GM12878 (cell line): ENCODE measurements around the gene FIBCD1. TPM values are rescaled to one million over a fixed set of nuclear protein-coding genes. Genes with fewer than 3 reads are reported as not detected.

ENCODE experiments used
- ATAC-seq: fragments of 200-7000 bp; cut with Tn5 transposase; 3 replicates; pipeline ENCODE4 v1.9.1; 2020; ENCODE audit warnings: mild to moderate bottlenecking, moderate library complexity
- BruUV-seq: library from RNA; stranded (reverse); fragments of 400-500 nt; replicated peaks from 2 replicates; lab custom pipeline; 2021; lab: Mats Ljungman, UMichigan
- CTCF ChIA-PET: fragments of 300-600 bp; sonication (Branson Sonifier 250); formaldehyde crosslinking; extraction: SDS; loops from one replicate; lab custom pipeline; 2021; ENCODE audit warnings: inconsistent platforms; lab: Yijun Ruan, JAX
- POLR2A ChIA-PET: fragments of 350-600 bp; formaldehyde crosslinking; extraction: SDS; loops from one replicate; lab custom pipeline; 2021; ENCODE audit warnings: inconsistent platforms; lab: Charles Lee
- RAD21 ChIA-PET: fragments of 300-600 bp; sonication (Branson Sonifier 250); formaldehyde crosslinking; loops from one replicate; lab custom pipeline; 2023; ENCODE audit warnings: antibody characterized with exemption; ENCODE audit not compliant: unreplicated experiment; lab: Charles Lee
- SMC1A ChIA-PET: fragments of 300-600 bp; sonication (Branson Sonifier 250); formaldehyde crosslinking; loops from one replicate; lab custom pipeline; 2023; ENCODE audit not compliant: unreplicated experiment, uncharacterized antibody; lab: Charles Lee
- DNase-seq: peaks from one replicate; pipeline ENCODE4 v3.0.0-alpha.2; 2011; ENCODE audit warnings: low read depth, low spot score
- FAIRE-seq: peaks from 3 replicates; lab custom pipeline; 2011; peaks lifted over from hg19 to GRCh38; lab: Jason Lieb, UNC
- H2AFZ ChIP-seq: 2 replicates; pipeline ENCODE4 v1.6.0; 2011; ENCODE audit warnings: low read depth, low read length, control low read depth; ENCODE audit not compliant: control insufficient read depth
- H3K27ac ChIP-seq: 2 replicates; pipeline ENCODE4 v1.5.1; 2011; ENCODE audit warnings: control low read depth; ENCODE audit not compliant: control insufficient read depth, insufficient read depth
- H3K27me3 ChIP-seq, 2 experiments: replicated peaks in 1 of 2; 2 replicates each; pipeline versions ENCODE4 v1.6.0 to v1.6.1; 2011; ENCODE audit warnings: low read length in 1 of 2; ENCODE audit not compliant: control insufficient read depth in 2 of 2, insufficient read depth in 2 of 2
- H3K36me3 ChIP-seq, 2 experiments: 2 replicates each; pipeline ENCODE4 v1.5.1; 2011; ENCODE audit warnings: low read length in 1 of 2; ENCODE audit not compliant: control insufficient read depth in 2 of 2, insufficient read depth in 2 of 2
- H3K4me1 ChIP-seq: 2 replicates; pipeline ENCODE4 v1.6.1; 2011; ENCODE audit warnings: mild to moderate bottlenecking, low read length, moderate library complexity, mixed read lengths; ENCODE audit not compliant: control insufficient read depth, insufficient read depth
- H3K4me2 ChIP-seq: 2 replicates; pipeline ENCODE4 v1.6.0; 2011; ENCODE audit warnings: control low read depth; ENCODE audit not compliant: control insufficient read depth, insufficient read depth
- H3K4me3 ChIP-seq: fragments of 200-600 bp; sonication (generic); 2 replicates; pipeline ENCODE4 v1.5.1; 2016
- H3K79me2 ChIP-seq: 2 replicates; pipeline ENCODE4 v1.6.0; 2011; ENCODE audit warnings: low read length; ENCODE audit not compliant: control insufficient read depth, insufficient read depth
- H3K9ac ChIP-seq: 2 replicates; pipeline ENCODE4 v1.8.0; 2011; ENCODE audit warnings: low read length, control low read depth, mixed read lengths; ENCODE audit not compliant: control insufficient read depth, insufficient read depth
- H3K9me3 ChIP-seq: replicated peaks from 3 replicates; pipeline ENCODE4 v1.5.1; 2011; ENCODE audit warnings: mild to moderate bottlenecking, low read length; ENCODE audit not compliant: control insufficient read depth, insufficient read depth
- H4K20me1 ChIP-seq: 2 replicates; pipeline ENCODE4 v1.6.0; 2011; ENCODE audit not compliant: control insufficient read depth, insufficient read depth
- ATF2 ChIP-seq: IDR thresholded peaks from 2 replicates; pipeline ENCODE4 v1.6.1; 2012; ENCODE audit warnings: low read length, inconsistent platforms
- CBX3 ChIP-seq: fragments of 200-600 bp; sonication (generic); IDR thresholded peaks from 2 replicates; pipeline ENCODE4 v1.6.1; 2016; ENCODE audit warnings: low read depth, borderline replicate concordance
- IKZF2 ChIP-seq, 2 experiments: fragments of 450-650 bp; IDR thresholded peaks; 2 replicates each; pipeline ENCODE4 v1.6.1; 2017; ENCODE audit warnings: mild to moderate bottlenecking in 2 of 2, moderate library complexity in 2 of 2
- MTA2 ChIP-seq: fragments of 450-650 bp; IDR thresholded peaks from 2 replicates; pipeline ENCODE4 v1.6.1; 2016; ENCODE audit warnings: low read depth, mild to moderate bottlenecking, moderate library complexity
- MXI1 ChIP-seq: fragments of 150-350 bp; IDR thresholded peaks from 2 replicates; pipeline ENCODE4 v1.6.1; 2011; ENCODE audit warnings: low read depth, mild to moderate bottlenecking, inconsistent platforms, low read length, improper control_type of control experiment
- NR2F1 ChIP-seq: fragments of 450-650 bp; conservative IDR thresholded peaks from 2 replicates; pipeline ENCODE4 v1.6.1; 2017; ENCODE audit warnings: mild to moderate bottlenecking
- PAX5 ChIP-seq: IDR thresholded peaks from 2 replicates; pipeline ENCODE4 v1.6.1; 2011; ENCODE audit warnings: low read depth, low read length, borderline replicate concordance
- PRDM15 ChIP-seq: fragments of 450-650 bp; formaldehyde crosslinking; IDR thresholded peaks from 2 replicates; pipeline ENCODE4 v1.4.0; 2020; ENCODE audit warnings: mild to moderate bottlenecking, moderate library complexity
- SIX5 ChIP-seq: IDR thresholded peaks from 2 replicates; pipeline ENCODE4 v1.6.1; 2011; ENCODE audit warnings: mild to moderate bottlenecking, low read depth, low read length, moderate library complexity; ENCODE audit not compliant: severe bottlenecking
- ZBED1 ChIP-seq: IDR thresholded peaks from 2 replicates; pipeline ENCODE4 v1.6.1; 2016; ENCODE audit warnings: borderline replicate concordance
- ZNF207 ChIP-seq: fragments of 450-650 bp; IDR thresholded peaks from 2 replicates; pipeline ENCODE4 v1.6.1; 2014; ENCODE audit warnings: antibody characterized with exemption, mild to moderate bottlenecking, borderline replicate concordance
- ZNF274 ChIP-seq: IDR thresholded peaks from one replicate; pipeline ENCODE4 v1.8.0; 2011; ENCODE audit not compliant: insufficient read length, insufficient read depth
- WGBS: methylation state at CpG from one replicate; pipeline ENCODE4 v1.1.6; 2016; ENCODE audit warnings: low lambda C conversion rate; ENCODE audit not compliant: insufficient replicate concordance, insufficient coverage; ENCODE audit errors: missing lambda C conversion rate; 5-methylcytosine and 5-hydroxymethylcytosine counted together
- in situ Hi-C: fragments of 300-500 bp; cut with MboI; formaldehyde crosslinking; loops from 9 replicates; pipeline ENCODE4 v1.14.3; 2018; ENCODE audit warnings: mixed read lengths
- intact Hi-C: fragments of 100-400 bp; cut with micrococcal nuclease; formaldehyde crosslinking; loops from one replicate; pipeline ENCODE4 v1.14.2; 2022; ENCODE audit not compliant: unreplicated experiment
- polyA plus RNA-seq, 11 experiments: library from polyadenylated mRNA; depleted of rRNA in 4 of 11; unstranded in 6 of 11; stranded (reverse) in 5 of 11; fragments of >200 nt; fragmentation: Nextera tagmentation in 4 of 11; fragmentation: Illumina TruSeq in 1 of 11; extraction: Ambion mirVana in 4 of 11; extraction: Trizol in 1 of 11; gene quantifications; 1 replicate in 1 of 11; 2 replicates in 10 of 11; pipeline versions ENCODE4 v1.2.1 to v1.2.3, GENCODE V29; 2011 to 2016; ENCODE audit warnings: inconsistent platforms in 2 of 11, missing spikeins in 2 of 11, low read depth in 1 of 11
- total RNA-seq, 4 experiments: library from RNA; depleted of rRNA in 3 of 4; stranded (reverse); fragments of >200 nt in 3 of 4; fragmentation: Illumina TruSeq in 1 of 4; extraction: Trizol in 1 of 4; gene quantifications; 2 replicates each; pipeline versions ENCODE4 v1.2.1 to v1.2.3, GENCODE V29; 2013 to 2021

The FIBCD1 gene
- total and polyA plus RNA-seq, 10 of the 15 experiments (the other 5 are each of a cell fraction or from before 2014, with no cell fraction given), result 0.04 to 0.95 (median 0.25) TPM; not detected in 6

GRCh38 chr9:130857864-130858738 is 80.9 kb downstream of the FIBCD1 start:
- CTCF ChIA-PET, result interaction anchor here (0.6 to 2.0 kb wide), 14 partner anchors 8 to 176 kb away, joined by 3 to 11 read pairs (median 3); partner anchors contain the start of gene EXOSC2
- RAD21 ChIA-PET, result interaction anchor here (0.5 kb wide), 1 partner anchor 46 kb away, joined by 4 read pairs; no protein-coding TSS in a partner anchor
- TF ChIP-seq SIX5 (no peak), ATF2 (no peak), MTA2 (no peak), MXI1 (no peak), CBX3 (no peak), PRDM15 (CRISPR knock-in tag) (no peak), PAX5 (no peak), ZNF207 (no peak), ZNF274 (no peak), ZBED1 (no peak), NR2F1 (no peak), IKZF2 (IDR thresholded peaks at IDR 0.05) (no peak)
- TF ChIP-seq, all 136 proteins: peak for 0
- no peak for ATAC-seq
- Histone ChIP-seq H3K4me3 (no peak overlapping the region), H4K20me1 (no peaks in the 10 kb centered on the region), H3K79me2 (no peaks in the 10 kb centered on the region), H3K9ac (no peak overlapping the region), H3K4me2 (no peak overlapping the region), H3K36me3 (peaks cover 20 to 21% of the 10 kb centered on the region in 2 experiments; a peak in 3 of 4 replicates), H3K9me3 (no peaks in the 10 kb centered on the region), H3K27ac (no peak overlapping the region), H3K27me3 (no peaks in the 10 kb centered on the region), H2AFZ (no peak overlapping the region), H3K4me1 (no peaks in the 10 kb centered on the region)
- no peak for DNase-seq
- in situ Hi-C loops, result no loop called here
- no TSS peak for BruUV-seq
- ChIA-PET POLR2A (interaction anchor here (0.5 to 1.5 kb wide), 3 partner anchors 12 to 1050 kb away, joined by 4 to 9 read pairs (median 6); no protein-coding TSS in a partner anchor), SMC1A (interaction anchor here (1.0 to 2.2 kb wide), 4 partner anchors 12 to 143 kb away, joined by 3 to 8 read pairs (median 5); no protein-coding TSS in a partner anchor)
- intact Hi-C loops, result no loop called here
- WGBS, result 93% methylated on average over 22 of the region's 22 CpGs
- no peak for FAIRE-seq
